ENCODE measurements around the gene FLT4. TPM values are rescaled to one million over a fixed set of nuclear protein-coding genes. Genes with fewer than 3 reads are reported as not detected.

The FLT4 gene
- total and polyA plus RNA-seq, 2 donors (not counting 1 experiment from before 2014, with no cell fraction given) = 0.01 TPM; not detected in 1

GRCh38 chr5:180602481-180603075 is 46.8 kb downstream of the FLT4 start:
- H3K9me3 ChIP-seq (ENCODE audit: control extremely low read depth in 1 of 3, control insufficient read depth in 2 of 3, insufficient read depth in 1 of 3, low read length in 2 of 3) = no peaks in the 10 kb centered on the region
- H3K4me3 ChIP-seq (ENCODE audit: control extremely low read depth in 1 of 5, extremely low read depth in 1 of 5, insufficient read depth in 1 of 5, low read depth in 2 of 5, low read length in 4 of 5) = no peak overlapping the region
- H3K9ac ChIP-seq (ENCODE audit: low read length) = no peak overlapping the region
- Mint-ChIP-seq H3K9me3 (ENCODE audit: insufficient read depth) (no peaks in the 10 kb centered on the region), H3K4me1 (no peaks in the 10 kb centered on the region), H3K27ac (no peak overlapping the region), H3K4me3 (no peak overlapping the region), H3K27me3 (no peaks in the 10 kb centered on the region)
- intact Hi-C loops (cut with micrococcal nuclease) = no loop called here
- no peak overlapping the region for H3K4me2 ChIP-seq (replicated peaks; ENCODE audit: low read depth, low read length, poor library complexity, severe bottlenecking)
- H3K27ac ChIP-seq (ENCODE audit: low read length in 2 of 2) = no peak overlapping the region
- DNase-seq (no peak), ATAC-seq (ENCODE audit: low read depth) (no peak)
- no peaks in the 10 kb centered on the region for H3K36me3 ChIP-seq (replicated peaks in 1 of 2; ENCODE audit: control extremely low read depth in 1 of 2, control insufficient read depth in 1 of 2, extremely low read depth in 1 of 2, insufficient read depth in 2 of 2, low read length in 1 of 2)
- no peaks in the 10 kb centered on the region for H4K20me1 ChIP-seq (ENCODE audit: control insufficient read depth, insufficient read depth, low read length, poor library complexity, severe bottlenecking)
- whole genome bisulfite sequencing (ENCODE audit: insufficient coverage) = 89% methylated on average over 12 of the region's 15 CpGs
- ChIA-PET CTCF (interaction anchor here (0.6 kb wide), 1 partner anchor 1567 kb away, joined by 3 read pairs; no protein-coding TSS in a partner anchor), POLR2A (no interaction called here)
- no peak overlapping the region for H2AFZ ChIP-seq (ENCODE audit: insufficient read depth, low read depth, low read length, poor library complexity, severe bottlenecking)
- peaks cover 0 to 2% (median 0%) of the 10 kb centered on the region in 4 experiments for H3K27me3 ChIP-seq (replicated peaks in 1 of 4; ENCODE audit: control extremely low read depth in 1 of 4, control insufficient read depth in 3 of 4, insufficient read depth in 4 of 4, low read length in 3 of 4)
- H3K79me2 ChIP-seq (ENCODE audit: control insufficient read depth, insufficient read depth, low read length) = no peaks in the 10 kb centered on the region
- TF ChIP-seq EZH2 (IDR thresholded peaks at IDR 0.05; ENCODE audit: borderline replicate concordance, insufficient read depth, low read depth, low read length, poor library complexity, severe bottlenecking) = no peak
- TF ChIP-seq, protein P1, sequence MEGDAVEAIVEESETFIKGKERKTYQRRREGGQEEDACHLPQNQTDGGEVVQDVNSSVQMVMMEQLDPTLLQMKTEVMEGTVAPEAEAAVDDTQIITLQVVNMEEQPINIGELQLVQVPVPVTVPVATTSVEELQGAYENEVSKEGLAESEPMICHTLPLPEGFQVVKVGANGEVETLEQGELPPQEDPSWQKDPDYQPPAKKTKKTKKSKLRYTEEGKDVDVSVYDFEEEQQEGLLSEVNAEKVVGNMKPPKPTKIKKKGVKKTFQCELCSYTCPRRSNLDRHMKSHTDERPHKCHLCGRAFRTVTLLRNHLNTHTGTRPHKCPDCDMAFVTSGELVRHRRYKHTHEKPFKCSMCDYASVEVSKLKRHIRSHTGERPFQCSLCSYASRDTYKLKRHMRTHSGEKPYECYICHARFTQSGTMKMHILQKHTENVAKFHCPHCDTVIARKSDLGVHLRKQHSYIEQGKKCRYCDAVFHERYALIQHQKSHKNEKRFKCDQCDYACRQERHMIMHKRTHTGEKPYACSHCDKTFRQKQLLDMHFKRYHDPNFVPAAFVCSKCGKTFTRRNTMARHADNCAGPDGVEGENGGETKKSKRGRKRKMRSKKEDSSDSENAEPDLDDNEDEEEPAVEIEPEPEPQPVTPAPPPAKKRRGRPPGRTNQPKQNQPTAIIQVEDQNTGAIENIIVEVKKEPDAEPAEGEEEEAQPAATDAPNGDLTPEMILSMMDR (IDR thresholded peaks at IDR 0.05) = no peak
- no peaks in the 10 kb centered on the region for H3K4me1 ChIP-seq (ENCODE audit: control insufficient read depth in 2 of 2, insufficient read depth in 2 of 2, low read length in 2 of 2)

- TF ChIP-seq, protein P1 (IDR thresholded peaks at IDR 0.05) = no peak
- TF ChIP-seq EZH2 (IDR thresholded peaks at IDR 0.05; ENCODE audit: borderline replicate concordance, insufficient read depth, low read depth, low read length, poor library complexity, severe bottlenecking) = no peak
- H3K27me3 ChIP-seq (replicated peaks in 1 of 4; ENCODE audit: control extremely low read depth in 1 of 4, control insufficient read depth in 3 of 4, insufficient read depth in 4 of 4, low read length in 3 of 4) = peaks cover 0 to 2% (median 0%) of the 10 kb centered on the region in 4 experiments
- H3K4me1 ChIP-seq (ENCODE audit: control insufficient read depth in 2 of 2, insufficient read depth in 2 of 2, low read length in 2 of 2) = no peaks in the 10 kb centered on the region
- H3K27ac ChIP-seq (ENCODE audit: low read length in 2 of 2) = no peak overlapping the region
- CTCF ChIA-PET = no interaction called here
- no peak overlapping the region for H2AFZ ChIP-seq (ENCODE audit: insufficient read depth, low read depth, low read length, poor library complexity, severe bottlenecking)
- intact Hi-C loops (cut with micrococcal nuclease) = no loop called here
- DNase-seq (no peak), ATAC-seq (ENCODE audit: low read depth) (no peak)
- no peak overlapping the region for H3K9ac ChIP-seq (ENCODE audit: low read length)
- no peaks in the 10 kb centered on the region for H3K79me2 ChIP-seq (ENCODE audit: control insufficient read depth, insufficient read depth, low read length)
- no peaks in the 10 kb centered on the region for H3K9me3 ChIP-seq (ENCODE audit: control extremely low read depth in 1 of 3, control insufficient read depth in 2 of 3, insufficient read depth in 1 of 3, low read length in 2 of 3)
- Mint-ChIP-seq H3K27me3 (no peaks in the 10 kb centered on the region), H3K27ac (no peak overlapping the region), H3K4me3 (no peak overlapping the region), H3K4me1 (no peaks in the 10 kb centered on the region), H3K9me3 (ENCODE audit: insufficient read depth) (no peaks in the 10 kb centered on the region)
- H3K4me3 ChIP-seq (ENCODE audit: control extremely low read depth in 1 of 5, extremely low read depth in 1 of 5, insufficient read depth in 1 of 5, low read depth in 2 of 5, low read length in 4 of 5) = no peak overlapping the region
- POLR2A ChIA-PET = no interaction called here
- no peak overlapping the region for H3K4me2 ChIP-seq (replicated peaks; ENCODE audit: low read depth, low read length, poor library complexity, severe bottlenecking)
- 94% methylated on average over 28 of the region's 36 CpGs for WGBS (ENCODE audit: insufficient coverage)
- H4K20me1 ChIP-seq (ENCODE audit: control insufficient read depth, insufficient read depth, low read length, poor library complexity, severe bottlenecking) = no peaks in the 10 kb centered on the region
- H3K36me3 ChIP-seq (replicated peaks in 1 of 2; ENCODE audit: control extremely low read depth in 1 of 2, control insufficient read depth in 1 of 2, extremely low read depth in 1 of 2, insufficient read depth in 2 of 2, low read length in 1 of 2) = no peaks in the 10 kb centered on the region
These were observed 47.6 kb downstream of the FLT4 start for GRCh38 chr5:180601591-180602480.
